ENCODE measurements around the gene LAMB1.
"Not testable (repeated sequence)": the region's sequence is repeated elsewhere in the genome, so short reads cannot be mapped to it uniquely, and the experiment has no call there.

The LAMB1 gene

DNA sequence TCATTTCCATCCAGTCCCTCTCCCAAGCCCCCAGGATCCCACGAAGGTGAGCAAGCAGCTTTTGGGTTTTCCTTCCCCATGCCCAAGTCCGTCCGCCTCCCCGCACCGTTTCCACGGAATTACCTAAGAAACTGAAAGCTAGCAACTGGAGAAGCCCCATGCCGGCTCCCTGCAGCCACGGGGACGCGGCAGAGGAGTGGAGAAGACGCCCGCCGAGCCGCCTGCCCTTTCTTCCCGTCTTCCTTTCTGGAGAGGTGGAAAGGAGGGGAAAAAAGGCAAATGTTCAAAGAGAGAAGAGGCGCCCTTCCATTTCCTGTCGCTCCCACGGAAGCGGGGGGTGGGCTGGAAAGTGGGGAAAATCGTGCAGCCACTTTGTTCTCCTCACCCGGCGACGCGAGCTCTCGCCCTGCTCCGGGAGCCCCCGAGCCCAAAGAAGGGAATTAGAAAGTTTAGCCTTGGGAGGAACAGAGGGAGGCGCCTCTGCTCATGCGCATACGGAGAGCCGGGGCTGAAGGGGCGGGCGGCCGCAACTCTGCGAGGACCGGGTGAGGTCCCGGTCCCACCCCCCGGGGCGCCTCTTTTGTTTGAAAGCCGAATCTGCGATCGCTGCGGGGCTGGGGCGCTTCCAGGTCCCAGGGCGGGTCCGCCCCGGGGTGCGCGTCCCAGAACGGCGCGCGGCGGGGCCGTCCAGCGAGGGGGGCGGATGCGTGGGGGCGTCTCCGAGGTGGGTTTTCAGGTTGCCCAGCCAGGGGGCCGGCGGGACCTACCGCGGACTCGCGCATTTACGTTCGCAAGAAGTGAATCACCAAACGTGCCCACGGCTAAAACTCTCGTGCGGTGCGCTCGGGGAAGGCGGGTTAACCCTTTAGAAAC lies at the start of gene LAMB1:
Gene LAMB1, minus strand, starts transcription at position 436 of the 873 bp plus-strand sequence. Its CDS starts 276 bp downstream, at position 160.
- no peak for DNase-seq

DNA sequence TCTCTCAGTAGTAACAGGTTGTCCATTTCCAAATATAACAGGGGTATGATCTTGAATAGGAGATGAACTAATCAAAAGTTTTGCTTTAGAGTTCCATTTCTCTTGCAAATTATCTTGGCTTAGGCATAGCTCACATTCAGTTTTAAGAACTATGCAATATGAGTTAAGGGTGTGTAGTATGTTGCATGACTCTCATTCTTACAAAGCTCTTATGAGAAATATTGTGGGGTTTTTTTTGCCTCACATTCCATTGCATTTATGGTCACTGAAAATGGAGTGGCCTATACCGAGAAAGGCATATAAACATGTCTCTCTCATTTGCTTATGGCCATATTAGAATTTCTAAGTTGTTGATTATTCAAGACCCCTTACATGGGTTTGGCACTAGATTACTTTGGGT lies 48.5 kb upstream of the LAMB1 start:
- no peak for DNase-seq

DNA sequence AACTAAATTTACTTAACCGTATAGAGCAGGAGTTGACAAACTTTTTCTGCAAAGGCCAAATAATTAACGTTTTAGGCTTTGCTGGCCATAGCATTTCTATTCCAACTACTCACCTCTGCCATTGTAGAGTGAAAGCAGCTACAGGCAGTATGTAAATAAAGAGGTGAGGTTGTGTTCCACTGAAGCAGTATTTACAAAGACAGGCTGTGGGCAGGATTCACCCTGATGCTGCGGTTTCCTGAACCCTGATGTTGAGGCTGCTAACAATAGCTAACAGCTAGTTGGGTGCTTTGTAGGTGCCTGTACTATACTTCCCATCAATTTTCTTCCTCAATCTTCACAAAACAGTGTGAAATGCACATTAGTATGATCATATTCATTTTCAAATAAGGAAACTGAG lies 47.0 kb upstream of the LAMB1 start:
- DNase-seq, result no peak

DNA sequence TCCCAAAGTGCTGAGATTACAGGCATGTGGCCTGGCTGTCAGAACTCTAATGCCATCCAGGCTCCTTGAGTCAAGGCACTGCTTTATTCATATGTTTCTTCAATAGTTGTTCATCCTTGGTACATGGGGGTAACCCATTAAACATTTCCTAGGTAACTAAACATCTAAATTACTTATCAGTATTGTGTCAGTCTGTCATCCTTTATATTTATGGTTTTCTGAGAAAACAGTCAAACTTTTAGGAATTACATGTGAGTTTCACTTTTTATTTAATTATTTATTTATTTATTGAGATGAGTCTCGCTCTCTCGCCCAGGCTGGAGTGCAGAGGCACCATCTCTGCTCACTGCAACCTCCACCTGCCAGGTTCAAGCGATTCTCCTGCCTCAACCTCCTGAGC lies 45.5 kb upstream of the LAMB1 start:
- DNase-seq, result no peak

DNA sequence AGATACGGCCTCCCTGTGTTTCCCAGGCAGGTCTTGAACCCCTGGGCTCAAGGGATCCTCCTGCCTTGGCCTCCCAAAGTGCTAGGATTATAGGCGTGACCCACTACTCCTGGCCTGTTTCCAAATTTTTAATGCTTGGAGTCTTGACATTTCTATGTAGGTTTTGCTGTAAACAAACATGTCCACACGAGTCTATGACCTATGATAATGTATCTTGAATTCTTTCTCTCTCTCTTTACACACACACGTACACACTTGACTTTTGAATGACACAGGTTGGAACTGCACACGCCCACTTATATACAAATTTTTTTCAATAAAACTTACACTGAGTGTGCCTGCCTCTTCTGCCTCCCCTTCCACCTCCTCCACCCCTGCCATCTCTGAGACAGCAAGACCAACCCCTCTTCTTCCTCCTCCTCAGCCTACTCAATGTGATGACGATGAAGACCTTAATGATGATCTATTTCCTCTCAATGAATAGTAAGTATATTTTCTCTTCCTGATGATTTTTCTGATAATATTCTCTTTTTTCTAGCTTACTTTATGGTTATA lies 44.1 kb upstream of the LAMB1 start:
- DNase-seq, result no peak

DNA sequence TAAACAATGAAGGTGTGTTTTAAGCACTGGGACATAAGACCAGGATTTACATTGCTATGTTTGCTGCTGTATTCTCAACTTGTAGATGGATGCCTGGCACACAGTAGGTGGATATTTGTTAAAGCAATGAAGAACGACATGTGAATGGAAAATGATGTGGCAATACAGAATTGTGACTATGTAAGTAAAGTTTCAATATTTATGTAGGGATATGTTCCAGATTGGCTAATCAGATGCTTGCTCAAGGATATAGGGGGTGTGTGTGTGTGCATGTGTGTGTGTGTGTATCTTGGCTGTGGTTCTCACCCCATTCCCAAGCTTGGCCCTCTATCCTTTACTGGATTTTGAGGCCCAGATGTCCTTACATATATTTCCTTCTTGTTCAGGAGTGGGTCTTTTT lies 42.7 kb upstream of the LAMB1 start:
- DNase-seq, result no peak

DNA sequence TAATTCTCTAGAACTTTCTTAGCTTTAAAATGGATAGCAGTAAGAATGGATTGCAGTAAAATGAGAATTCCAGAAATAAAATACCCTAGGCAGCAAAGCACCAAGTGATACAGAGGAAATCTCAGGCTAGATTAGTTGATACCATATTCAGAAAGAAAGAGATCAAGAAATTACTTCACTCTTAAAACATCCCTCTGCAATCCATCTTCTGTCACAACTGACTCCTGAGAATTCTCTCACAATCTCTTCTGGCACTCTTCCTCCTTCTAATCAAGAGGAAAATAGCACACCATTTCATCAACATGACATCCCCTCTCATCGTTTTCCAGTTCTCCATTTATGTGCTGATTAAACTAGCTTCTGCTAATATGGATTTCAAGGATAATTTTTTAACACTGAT lies 42.2 kb upstream of the LAMB1 start:
- no peak for DNase-seq

DNA sequence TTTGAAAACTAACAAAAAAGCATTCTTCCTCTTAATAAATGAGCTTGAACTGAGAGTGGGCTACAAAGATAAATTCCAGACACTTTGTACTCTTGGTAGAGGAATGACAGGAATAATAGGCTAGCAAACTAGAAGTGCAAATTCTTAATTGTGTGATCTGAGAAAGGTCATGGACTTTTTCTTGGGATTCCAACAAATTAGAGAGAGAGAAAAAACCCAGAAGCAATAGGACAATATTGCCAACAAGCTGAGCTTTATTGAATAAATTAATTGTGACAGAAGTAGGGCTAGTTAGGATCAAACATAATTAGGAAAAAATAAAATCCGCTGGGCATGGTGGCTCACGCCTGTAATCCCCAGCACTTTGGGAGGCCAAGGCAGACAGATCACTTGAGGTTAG lies 41.4 kb upstream of the LAMB1 start:
- DNase-seq, result no peak

DNA sequence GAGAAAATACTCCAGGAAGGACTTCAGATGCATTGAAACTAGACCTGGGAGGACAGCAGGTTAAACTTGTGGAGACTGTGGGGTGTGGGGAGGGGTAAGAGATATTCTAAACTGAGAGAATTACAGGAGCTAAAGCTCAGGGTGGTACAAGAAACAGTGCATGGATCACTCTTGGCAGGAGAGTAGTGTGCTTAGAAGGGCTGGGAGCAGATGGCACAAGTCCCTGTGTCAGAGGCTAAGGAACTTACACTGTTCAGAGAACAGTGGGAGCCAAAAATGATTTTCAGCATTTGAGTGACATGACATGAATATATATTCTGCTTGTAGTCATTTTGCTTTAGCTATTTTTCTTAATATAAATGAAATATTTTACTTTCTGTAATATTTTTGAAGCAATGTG lies 36.0 kb upstream of the LAMB1 start:
- DNase-seq, result no peak

DNA sequence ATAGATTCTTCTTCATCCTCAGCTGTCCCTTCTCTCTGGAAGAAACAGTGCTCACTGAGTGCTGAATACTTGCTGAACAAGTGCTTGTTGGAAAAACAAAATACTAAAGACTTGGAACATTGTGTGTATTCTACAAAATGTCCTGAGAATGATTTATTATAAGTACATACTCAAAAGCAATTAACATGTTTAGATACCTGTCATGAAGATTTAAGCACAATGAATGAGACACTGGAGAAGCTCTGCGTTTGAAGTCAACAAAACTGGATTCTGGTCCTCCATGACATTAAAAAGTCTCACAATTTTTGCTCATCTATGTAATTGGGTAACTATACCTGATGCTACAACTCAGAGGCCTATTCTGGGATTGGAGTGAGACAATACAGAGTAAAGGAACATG lies 34.8 kb upstream of the LAMB1 start:
- DNase-seq, result no peak

DNA sequence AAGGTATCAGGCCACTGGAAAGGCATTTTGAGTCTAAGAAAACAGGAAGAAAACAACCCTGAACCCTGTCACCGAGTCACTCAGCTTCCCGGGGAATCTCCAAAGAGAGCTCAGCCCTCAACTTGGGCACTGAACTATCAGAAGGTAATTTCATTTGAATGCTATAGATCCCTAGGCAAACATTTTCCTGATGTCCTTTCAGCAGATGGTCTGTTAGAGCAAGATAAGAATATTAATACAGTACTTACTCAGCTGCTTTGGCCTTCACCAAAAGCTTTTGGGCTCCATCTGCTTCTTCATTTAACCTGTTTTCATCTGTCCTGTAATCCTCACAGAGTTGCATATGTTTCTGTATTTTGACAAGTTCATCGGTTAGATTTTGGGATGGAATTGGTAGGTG lies 34.2 kb upstream of the LAMB1 start:
- DNase-seq, result no peak

DNA sequence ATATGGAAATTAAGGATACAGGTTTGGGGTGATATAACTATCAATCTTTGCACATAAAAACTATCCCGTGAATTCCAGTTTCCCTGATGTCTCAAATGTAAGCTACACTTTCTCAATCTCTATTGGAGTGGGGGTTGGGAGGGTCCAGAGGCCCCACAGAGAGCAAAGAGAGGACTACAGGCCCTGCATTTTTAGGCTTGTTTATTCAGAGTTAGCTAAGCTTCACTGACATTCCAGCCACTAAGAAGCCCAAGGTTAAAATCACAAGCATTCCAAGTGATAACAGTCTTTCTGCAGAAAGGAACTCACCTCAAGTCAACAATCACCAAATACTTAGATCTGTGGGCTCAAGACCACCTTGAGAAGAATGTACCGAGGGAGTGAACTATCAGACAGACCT lies 31.6 kb upstream of the LAMB1 start:
- no peak for DNase-seq

DNA sequence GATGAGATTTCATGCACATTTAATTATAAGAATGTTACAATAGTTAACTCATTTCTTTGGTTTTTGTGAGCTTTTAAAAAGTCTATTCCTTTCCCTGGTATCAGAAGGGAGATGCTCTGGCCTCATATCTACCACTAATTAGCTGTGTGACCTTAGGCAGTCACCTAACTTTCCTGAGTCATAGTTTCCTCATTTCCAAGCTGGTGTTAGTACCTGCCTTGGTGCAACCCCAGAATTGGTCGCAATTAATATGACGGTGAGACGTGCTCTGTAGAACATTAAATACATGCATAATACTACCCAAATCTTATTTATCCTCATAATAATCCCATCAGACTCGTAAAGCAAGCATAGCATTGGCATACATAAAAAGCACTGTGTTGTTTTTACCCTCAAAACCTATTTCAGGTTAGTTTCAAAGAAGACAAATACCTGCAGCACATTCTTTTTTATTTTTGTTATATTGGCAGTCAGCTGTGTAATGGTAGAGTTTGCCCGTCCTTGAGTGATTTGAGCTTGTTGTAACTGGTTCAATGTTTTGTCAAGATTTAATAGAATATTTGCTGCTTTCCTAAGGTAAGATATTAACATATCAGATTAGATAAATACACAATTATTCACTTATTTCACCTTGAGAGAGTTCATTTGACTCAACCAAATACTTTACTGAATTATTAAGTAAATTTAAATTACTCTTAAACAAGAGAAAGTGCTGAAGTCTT lies 31.0 kb upstream of the LAMB1 start:
- DNase-seq, result no peak

DNA sequence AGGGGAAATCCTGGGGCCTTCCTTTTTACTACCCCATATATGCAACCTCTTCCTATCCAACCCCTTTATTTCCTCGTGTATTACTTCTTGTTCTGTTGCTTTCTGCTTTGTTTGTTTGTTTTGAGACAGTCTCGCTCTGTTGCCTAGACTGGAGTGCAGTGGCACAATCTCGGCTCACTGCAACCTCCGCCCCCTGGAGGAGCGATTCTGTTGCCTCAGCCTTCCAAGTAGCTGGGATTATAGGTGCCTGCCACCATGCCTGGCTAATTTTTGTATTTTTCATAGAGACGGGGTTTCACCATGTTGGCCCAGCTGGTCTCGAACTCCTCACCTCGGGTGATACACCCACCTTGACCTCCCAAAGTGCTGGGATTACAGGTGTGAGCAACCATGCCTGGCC lies 30.3 kb upstream of the LAMB1 start:
- not testable (repeated sequence) for DNase-seq

DNA sequence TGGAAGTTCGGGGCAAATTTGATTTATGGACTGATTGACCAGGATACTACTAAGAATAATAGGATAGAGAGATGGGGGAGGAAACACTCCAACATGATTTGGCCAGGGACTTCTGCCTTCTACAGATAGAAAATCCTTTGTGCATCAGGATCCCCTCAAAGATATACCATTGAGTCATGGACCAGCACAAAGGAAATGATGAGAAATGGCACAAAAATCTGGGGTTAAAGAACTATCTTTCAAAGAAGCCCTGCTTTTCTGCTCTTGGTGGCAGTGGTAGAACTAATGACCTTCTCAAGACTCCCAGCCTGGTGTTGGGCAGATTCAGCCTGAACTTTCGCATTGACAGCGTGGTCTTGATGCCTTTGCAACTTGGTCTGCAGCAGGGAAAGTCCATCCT lies 27.6 kb upstream of the LAMB1 start:
- no peak for DNase-seq

DNA sequence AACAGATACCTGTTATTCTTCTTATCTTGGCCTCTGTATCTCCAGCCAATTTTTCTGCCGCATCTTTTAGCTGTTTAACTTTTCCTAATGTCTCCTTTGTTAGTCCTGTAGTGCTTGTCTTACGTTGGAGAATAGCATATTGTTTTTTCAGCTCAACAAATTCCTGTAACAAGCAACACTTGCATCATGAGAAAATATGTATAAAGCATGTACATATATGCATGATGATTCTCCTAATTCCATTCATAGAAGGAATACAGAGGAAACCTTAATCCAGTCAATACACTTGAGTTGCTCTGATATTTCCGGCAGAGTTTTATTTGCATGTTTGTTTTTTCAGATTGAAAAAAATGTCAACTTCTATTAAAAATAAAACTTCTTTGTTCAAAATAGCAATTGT lies 26.1 kb upstream of the LAMB1 start:
- DNase-seq, result no peak

DNA sequence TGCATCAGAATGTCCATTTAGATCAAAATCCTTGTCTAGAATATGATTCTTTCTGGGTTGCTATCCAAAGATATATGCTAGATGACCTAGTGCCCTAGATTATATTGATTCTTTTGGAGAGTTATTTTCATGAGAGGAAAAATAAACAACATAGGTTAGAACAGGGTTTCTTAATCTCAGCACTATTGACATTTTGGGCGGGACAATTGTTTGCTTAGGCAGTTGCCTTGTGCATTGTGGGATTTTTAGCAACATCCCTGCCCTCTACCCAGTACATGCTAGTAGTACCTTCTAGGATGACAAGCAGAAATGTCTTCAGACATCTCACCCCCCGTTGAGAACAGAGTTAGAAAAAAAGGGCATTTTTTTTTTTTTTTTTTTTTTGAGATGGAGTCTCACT lies 25.1 kb upstream of the LAMB1 start:
- DNase-seq, result no peak

DNA sequence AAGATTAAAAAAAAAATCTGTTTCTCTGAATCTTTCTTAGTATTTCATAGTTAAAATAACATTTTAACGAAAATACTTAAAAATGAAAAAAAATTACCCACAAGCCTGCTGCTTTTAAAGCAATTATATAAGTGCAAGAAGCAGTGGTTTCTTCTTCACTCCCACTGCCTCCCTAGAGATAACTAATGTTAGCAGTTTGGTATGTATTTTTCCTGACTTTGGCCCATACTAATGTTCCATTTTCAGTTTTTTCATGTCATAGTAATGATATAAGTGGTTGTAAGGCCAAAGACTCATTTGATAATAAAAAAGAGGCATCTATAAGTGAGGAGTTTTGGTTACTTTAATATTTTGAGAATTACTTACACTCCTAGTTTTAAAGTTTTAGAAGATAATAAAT lies 24.3 kb upstream of the LAMB1 start:
- DNase-seq, result no peak

DNA sequence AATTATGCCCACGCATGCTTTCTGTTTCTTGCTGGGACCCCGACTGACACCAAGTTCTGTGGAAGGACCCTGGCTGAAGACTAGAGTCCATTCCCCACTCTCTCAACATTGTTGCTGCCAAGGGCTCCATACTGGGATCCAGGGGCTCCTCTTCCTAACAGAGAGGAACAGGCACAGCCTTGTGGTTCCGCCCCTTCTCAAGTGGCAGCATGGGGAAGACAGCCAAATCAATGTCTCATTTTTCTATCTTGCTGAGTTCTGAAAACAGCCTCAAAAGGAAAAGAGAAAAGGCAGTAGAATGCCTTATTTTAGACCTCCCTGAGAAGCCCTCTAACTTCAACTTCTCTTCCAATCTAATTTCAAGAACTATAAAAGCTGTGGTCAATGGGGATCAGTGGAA lies 23.7 kb upstream of the LAMB1 start:
- no peak for DNase-seq

DNA sequence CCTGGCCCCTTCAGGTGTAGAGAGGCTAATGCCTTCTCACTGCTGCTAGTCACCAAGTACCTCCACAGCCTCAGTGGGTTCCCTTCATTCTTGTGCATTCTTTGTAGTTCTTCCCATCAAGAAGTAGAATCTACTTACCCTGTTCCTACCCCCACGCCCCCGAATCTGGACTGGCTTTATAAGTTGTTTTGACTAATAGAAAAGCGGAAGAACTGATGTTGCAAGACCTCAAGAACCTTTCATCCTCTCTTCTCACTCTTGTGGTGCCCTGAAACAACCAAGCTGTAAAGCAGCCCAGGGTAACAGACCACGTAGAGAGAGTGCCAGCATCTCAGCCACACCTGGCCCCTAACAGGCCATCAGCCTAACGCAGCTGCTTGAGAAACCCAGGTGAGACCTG lies 23.2 kb upstream of the LAMB1 start:
- DNase-seq, result no peak

DNA sequence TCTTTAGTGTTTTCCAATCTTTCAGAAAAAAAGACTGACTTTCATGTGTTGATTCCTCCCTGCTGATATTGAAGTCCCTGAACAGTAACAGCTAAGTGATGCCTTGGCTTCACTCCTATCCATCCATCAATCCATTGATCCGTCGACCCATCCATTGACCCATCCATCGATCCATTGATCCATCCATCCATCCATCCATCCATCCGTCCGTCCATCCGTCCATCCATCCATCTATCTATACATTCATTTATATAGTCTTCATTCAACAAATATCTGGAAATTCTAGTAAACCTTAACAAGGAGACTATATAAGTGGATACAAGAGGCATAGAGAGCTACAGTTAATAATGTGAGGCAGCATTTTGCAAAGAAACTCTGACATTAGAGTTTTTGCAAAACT lies 21.6 kb upstream of the LAMB1 start:
- DNase-seq, result no peak

DNA sequence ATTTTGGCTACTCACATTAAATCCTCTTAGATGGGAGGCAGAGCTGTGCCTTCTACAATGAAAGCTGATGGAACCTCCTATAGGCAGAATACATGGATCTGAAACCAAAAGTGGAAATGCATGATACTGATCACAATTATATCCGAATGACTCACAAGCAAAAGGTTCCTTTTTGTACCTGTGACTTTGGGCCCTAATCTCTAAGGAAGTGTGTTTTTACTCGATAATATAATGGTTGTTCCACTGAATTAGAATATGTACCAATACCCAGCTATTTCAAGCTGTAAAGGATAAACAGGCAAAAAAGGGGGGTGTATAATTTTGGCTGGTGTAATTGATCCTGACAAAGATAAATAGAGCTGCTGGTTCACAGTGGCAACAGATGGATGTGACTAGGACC lies 17.6 kb upstream of the LAMB1 start:
- no peak for DNase-seq

DNA sequence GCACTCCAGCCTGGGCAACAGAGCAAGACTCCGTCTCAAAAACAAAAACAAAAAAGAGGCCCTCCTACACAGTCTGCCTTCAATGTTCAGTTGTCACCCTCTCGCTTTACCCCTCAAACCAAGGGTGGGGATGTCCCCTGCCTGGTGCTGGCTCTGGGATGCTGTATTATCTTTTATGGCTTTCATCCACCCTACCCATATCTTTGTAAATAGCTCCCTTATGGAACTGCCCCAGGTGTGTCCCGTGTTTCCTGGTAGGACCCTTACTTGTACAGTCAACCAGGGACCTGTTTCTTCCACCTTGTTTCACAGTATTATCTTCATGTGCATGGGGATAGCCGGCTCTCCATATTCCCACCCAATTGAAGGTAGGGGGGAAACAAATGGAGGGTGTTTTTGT lies 15.7 kb upstream of the LAMB1 start:
- DNase-seq, result no peak

DNA sequence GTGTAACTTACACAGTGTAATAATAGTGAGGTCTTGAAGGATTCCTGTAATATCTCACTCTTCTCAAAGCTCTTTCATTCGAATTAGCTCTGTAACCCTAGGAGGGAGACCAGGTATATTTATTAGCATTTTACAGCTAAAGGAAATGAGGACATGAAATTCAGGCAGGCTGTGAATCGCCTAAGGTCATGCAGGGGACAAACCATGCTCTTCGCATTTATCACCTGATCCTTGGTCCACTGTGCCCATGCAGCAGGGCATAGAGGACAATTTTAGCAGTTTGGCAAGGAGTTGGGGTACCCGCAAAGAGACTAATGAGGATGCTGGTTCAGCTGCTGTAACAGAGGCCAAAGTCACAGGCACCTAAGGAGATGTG lies 14.8 kb upstream of the LAMB1 start:
- no peak for DNase-seq

All from hematopoietic multipotent progenitor cell treated with erythropoietin and hydrocortisone succinate and interleukin-3 and kit ligand, for 8 days (in vitro differentiated cells).